Hepatic stellate cell (primary cell): ENCODE results near the gene USP38.
"Not testable (repeated sequence)": the region's sequence is repeated elsewhere in the genome, so short reads cannot be mapped to it uniquely, and the experiment has no call there.

Experiments used
- DNase-seq: peaks from one replicate; pipeline ENCODE4 v3.0.0; 2011; ENCODE audit warnings: low spot score

USP38 gene

DNA sequence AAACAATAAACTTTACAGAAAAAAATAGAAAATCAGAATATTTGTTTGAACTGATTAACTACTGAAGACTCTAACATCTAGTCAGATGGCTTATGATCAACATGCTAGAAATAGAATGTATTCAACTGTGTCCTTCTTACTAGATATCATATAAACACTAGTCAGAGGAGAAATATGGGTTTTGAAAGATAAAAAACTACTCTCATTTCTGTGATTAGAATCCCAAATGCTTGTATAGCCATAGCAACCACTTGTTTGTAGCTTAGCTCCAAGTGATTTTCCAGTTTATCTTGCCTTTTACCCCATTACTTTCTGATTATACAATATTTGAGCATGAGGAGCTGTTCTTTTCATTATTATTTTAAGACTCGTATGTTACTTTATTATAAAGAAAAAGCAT, 31.2 kb downstream of the USP38 start:
- no peak for DNase-seq

DNA sequence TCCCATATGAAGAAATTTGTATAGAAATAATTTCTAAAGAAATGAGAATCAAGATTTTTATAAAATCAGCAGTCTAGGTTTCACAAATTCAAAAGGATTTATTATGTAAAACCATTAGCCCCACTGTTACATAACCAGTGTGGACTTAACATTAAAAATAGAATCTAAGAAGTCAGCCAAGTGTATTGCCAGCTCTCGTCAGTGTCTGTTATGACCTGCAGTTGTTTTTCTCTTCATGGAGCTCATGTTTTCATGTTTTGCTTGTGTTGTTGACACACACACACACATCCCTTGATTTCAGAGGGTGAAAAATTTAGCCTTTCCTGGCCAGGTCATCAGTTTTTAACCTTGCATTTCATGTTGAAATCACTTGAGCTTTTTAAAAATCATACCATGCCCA, 39.5 kb downstream of the USP38 start:
- DNase-seq, result no peak

DNA sequence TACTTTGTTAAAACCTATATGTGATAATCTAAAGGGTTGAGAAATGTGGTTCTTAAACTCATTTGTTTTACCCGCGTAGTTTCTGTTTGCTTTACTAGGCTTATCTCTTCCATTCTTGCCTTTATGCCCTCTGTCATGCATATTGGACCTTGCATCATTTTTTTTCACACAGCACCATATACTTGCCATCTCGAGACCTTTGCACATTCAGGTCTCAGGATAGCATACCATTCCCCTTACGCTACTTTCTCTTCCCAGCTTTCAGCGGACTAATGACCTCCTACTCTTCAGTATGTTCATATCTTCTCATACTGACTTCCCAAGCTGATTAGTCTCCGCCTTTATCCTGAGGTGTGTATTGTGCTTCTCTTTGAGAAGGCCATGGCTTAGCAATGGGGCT, 40.5 kb downstream of the USP38 start:
- no peak for DNase-seq

DNA sequence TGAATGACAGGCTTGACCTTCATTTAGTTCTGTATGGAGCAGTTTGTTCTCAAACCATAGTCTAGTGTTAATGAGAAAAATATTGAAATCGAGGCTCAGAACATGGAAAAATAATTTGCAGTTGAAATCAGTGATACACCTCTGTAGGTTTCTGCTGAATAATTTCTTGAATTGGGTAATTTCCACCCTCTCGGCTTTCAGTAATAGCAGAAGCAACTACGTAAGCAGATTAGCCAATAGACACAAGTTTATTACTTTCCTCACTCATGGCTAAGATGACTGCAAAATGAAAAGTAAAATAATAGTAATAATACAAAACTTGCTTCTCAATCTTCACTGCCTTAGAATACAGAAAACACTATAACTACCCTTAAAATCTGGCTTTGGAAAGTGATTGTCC, 46.0 kb downstream of the USP38 start:
- no peak for DNase-seq

DNA sequence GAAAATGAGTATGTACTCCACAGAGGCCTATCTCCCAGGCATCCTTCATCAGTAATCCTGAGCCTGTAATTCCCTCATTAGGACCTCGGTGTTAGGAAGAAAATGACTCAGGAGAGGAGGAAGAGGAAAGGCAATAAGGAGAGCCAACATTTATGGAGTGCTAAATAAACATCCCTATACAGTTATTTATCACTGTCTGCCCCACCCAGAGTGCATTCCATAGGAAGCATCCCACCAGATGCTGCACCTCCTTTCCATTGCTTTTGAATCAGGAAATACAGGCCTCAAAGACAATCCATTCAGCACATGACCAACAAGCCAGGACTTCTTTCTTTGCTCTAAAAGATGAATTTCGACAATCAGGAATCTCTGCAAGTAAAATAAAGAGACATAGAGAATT, 47.6 kb downstream of the USP38 start:
- DNase-seq, result no peak

DNA sequence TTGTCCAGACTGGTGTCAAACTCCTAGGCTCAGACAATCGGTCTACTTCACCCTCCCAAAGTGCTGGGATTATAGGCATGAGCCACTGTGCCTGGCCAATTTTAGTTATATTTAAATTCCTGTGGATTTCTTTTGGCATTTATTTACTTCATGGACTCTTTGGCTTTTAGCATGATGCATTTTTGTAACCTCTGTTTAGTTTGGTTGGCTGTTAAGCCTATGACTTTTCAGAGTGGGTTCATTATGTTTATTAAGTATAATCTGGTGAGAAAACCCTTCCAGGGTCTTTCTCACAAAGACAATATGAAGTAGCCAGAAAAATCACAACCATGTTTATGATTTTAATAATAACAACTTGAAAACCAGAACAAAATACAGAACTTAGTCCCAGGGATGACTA, 49.4 kb downstream of the USP38 start:
- no peak for DNase-seq

DNA sequence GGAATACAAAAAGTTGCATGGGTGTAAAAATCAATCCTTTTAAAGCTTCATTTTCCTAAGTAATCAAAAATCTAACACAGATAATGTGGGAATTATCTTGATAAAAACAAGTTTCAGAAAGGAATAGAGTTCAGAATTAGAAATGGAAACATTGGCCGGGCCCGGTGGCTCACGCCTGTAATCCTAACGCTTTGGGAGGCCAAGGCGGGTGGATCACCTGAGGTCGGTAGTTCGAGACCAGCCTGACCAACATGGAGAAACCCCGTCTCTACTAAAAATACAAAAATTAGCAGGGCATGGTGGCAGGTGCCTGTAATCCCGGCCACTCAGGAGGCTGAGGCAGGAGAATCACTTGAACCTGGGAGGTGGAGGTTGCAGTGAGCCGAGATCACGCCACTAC, 52.5 kb downstream of the USP38 start:
- not testable (repeated sequence) for DNase-seq

DNA sequence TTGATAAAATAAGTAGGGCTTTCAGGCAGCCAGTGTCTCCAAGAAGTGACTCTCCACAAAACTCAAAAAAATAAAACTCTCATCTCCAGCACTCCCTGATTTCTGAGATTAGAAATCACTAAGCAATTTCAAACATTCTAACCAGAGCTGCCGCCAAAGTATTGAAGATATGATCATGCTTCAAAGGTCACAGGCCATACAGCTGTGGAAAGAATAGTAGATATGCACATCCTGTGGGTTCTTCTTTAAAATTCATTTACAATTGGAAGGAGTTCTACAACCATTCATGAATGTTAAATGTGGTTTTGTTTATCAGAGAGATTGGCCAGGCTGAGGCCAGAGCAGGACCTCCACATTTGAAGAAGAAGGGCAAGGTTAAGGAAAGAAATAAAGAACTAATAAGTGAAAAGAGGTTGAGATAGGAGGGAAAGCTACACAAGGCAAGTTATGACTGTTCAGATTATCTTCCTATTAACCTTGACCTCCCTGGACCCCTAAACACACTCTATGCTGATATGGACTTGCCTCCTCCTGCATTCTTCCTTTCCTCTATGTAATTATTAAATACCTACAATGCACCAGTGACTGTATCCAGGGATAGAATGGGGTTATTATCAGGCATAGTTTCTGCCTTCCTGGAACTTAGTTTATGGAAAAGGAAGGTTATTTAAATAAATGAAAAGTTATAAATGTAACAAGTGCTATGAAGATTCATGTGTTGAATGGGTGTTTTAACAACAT, 56.4 kb downstream of the USP38 start:
- no peak for DNase-seq

DNA sequence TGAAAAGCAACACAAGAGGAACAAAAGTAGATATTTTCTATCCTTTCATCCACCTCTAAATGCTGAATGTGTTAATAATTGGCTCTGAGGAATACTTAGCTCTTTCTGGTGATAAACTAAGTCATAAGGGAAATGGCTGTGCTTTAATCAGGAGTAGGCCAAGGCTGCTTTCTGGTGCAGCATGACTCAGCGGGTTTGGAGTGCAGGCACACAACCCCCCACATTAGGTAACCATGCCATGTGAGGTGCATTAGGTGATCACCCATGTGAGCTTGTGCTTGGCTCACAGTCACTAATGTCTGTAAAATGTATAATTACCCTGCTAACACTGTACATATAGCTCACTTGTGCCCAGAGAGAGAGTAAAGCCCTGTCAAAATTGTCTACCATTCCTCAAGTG, 57.2 kb downstream of the USP38 start:
- no peak for DNase-seq

DNA sequence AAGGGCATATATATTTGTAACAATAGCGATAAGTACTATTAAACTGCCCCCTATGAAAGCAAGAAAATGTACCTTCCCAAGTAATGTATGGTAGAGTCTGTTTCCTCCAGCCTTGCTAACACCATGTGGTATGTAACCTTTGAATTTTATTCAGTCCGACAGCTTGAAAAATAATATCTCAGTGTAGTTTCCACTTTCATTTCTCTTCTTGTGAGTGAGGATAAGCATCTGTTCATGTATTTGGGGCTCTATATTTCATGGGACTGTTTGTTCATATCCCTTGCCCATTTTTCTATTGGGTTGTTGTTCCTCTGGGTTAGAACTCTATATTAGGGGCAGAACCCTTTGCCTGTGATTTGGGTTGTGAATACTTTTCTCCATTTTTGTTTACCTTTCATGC, 58.3 kb downstream of the USP38 start:
- DNase-seq, result no peak

DNA sequence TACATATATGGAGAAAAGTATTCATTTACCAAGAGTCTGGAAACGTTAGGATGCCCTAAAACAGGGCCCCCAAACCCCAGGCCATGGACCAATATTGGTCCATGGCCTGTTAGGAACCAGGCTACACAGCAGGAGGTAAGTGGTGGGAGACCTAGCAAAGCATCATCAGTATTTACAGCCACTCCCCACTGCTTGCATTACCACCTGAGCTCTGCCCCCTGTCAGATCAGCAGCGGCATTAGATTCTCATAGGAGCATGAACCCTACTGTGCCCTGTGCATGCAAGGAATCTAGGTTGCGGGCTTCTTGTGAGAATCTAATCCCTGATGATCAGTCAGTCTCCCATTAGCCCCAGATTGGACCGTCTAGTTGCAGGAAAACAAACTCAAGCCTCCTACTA, 62.3 kb downstream of the USP38 start:
- DNase-seq, result no peak

DNA sequence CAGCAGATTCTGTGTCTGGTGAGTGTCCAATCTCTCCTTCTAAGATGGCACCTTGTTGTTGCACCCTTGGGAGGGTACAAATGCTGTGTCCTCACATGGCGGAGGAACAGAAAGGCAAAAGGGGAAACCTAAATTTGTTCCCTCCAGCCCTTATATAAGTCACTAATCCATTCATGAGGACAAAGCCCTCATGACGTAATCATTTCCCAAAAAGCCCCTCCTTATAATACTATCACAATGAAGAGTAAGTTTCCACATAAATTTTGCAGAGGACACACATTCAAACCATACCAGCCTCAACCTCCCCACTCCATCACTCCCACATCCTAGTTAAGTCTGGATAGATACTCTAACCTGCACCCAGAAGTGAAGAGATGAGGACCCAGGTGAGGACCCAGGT, 63.1 kb downstream of the USP38 start:
- DNase-seq, result no peak

DNA sequence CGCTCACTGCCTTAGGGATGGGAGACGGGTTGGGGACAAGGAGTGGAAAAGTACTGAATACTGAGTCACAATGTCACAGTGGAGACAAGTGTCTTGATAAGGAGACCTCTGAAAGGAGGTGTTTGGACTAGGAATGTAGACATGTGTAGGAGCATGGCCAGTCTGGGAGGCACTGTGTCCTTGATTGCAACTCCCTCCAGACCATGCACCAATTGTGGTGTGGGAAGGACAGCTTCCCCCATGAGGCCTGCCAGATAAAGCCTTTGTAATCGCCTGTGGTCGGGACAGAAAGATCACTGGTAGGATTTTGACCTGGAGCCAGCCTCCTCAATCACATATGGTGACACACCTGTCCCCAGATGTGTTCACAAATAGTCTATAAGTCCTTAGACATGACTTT, 64.1 kb downstream of the USP38 start:
- DNase-seq, result no peak

DNA sequence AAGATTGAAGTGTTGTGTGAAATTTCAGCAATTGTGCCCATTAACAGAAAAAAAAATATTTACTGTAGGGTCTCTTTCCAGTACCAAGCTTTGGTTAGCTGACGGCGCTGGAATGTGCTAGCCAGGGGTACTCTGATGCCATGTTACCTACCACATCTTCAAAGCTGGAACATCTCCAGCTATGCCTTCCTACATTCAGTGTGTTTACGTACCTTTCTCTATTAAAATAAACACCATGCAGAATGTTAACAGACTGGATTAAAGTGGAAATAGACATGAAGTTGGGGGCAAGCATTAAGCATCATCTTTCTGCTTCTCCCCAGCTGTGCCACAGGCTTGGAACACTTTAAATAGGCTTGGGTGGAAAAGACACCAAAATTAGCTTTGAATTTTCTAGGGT, 65.9 kb downstream of the USP38 start:
- DNase-seq, result no peak

DNA sequence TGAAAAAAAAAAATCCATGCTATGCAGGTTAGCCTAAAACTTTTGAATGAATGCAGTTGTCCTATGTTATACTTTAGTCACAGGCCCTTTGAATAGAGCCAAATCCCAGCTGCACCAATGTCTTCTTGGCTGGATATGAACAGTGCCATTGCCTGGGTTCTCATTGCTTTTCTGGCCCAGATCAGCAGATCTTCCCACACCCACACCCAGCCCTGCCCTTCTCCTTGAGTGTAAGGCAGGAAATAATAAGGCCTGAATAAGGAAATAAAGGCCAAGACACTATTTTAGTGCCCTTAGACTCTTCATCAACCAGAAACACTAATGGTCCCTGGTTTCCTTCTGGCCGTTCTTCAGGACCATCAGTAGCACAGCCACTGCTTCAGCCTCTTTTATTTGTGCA, 66.6 kb downstream of the USP38 start:
- DNase-seq, result no peak

DNA sequence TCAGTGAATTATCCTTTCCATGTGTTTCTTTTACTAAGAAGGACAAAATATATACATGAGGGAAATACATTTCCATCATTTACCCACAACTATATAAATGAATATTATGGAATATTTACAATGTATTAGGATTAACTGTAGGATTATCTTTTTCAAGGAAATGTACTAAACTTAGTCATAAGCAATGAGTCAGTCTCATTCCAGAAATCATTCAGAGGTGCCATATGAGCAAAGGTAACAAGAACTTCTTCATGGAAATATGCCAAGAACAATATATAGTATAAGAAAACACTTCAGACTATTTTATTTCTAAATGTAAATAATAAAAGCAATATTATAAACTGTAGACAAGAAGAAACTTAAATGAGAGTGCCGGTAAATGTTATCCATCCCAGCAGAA, 67.1 kb downstream of the USP38 start:
- no peak for DNase-seq

DNA sequence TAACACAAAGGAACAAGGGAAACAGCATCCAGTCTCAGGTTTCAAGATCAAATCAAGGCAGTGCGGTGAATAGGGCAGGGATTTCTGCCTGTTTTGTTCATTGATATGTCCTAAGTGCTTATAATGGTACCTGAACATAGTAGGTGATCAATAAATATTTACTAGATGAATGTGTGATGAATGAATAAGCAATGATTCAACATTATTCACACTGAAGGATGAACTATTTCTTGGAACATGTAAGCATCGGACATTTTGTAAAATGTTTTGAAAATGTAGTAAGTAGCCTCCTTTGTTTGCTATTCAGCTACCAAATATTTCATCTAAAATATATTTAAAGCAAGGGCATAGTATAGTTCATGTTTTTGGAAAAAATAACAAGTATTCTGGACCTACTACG, 67.8 kb downstream of the USP38 start:
- DNase-seq, result no peak

DNA sequence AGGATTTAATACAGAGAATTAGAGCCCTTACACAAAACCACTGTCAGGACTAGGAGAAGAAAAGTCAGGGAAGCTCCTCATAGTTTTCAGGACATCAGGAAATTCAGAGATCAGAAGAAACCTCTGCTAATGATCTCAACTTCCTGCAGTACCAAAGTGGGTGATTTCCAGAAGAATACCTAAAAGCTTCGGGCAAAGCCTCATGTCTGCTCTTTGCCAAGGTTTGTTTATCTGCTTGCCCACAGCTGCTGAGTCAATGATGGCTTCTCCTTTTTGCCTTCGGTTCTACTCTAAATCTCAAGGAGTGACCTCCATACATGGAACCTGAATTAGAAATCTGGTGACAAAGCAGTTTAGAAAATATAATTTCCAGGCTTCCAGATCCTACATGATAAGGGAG, 68.4 kb downstream of the USP38 start:
- DNase-seq, result no peak

DNA sequence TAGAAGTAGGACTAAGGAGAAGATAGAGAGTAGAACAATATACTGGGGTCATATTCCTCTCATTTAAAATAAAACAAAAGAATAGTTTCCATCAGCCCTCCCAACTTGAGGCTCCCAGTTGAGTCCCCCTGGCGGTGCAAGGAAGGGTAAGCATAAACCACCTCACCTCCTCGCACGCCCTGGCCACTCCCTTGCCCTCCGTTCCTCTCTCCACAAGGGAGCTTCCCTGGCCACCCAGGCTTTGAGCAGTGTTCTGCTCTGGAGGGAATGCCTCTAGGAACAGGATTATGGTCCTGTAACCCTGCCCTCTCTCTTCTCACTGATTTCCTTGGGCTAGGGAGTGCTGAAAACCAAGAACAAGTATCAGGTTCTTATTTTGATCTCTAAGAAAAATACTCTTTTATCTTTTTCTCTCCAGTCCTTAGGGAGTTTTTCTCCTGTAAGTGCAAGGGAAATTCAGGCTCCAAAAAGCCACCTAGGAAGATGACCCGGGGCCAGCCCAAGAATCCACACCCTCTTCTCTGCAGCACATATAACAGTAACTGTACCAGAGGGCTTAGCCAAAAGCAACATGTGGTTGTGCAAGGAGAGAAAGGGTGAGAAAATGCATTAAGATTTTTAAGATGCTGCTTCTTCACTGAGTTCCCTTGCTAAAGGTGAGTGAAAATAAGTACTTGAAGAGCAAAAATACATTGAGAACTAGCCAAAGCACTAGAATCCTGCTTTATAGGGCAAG, 69.9 kb downstream of the USP38 start:
- DNase-seq, result no peak

DNA sequence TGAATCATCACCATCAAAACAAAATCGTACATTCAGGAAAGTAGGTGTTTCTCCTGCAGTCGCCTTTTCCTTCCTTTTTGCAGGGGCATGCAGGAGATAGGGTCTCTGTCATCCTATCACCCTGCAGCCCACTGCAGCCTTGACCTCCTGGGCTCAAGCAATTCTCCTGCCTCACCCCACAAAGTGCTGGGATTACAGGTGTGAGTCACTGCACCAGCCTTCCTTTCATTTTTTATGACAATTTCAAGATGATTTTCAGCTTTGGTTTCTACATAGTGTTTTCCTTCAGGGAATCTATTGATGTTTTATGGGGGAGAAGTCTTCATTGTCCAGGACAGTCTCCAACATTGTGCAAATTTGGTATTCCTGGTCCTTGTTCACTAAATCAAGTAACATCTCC, 71.7 kb downstream of the USP38 start:
- no peak for DNase-seq

DNA sequence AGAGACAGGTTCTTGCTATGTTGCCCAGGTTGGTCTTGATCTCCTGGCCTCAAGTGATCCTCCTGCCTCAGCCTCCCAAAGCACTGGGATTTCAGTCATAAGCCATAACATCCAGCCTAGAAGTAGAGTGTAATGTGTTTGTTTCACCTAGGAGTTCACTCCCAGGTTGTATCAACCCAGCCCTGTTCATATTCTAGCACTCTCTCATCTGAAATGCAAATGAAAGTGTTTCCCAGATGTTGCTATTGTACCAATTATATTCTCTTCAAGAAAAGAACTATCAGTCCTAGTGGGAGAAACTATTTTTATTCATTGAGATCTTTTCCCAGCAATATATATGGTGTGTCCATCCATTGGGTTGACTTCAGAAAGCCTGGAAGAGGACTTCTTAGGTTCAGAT, 72.6 kb downstream of the USP38 start:
- no peak for DNase-seq

DNA sequence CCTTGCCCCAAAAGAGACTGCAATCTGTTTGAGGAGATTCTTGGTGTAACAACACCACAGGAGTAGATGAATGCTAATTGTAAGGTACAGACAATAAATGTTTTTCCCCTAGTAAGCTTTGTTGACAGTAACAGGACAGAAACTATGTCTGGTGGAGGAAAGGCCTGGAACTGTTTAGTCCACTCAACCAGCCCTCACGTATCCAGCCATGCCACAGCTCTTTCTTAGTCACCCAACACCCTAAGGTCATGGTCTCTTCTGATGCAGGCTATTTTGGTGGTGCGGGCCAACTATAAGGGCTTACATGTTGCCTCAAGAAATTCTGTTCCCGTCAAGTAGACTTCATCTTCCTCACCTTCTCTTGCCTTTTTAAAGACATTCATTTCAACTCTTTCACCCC, 76.0 kb downstream of the USP38 start:
- DNase-seq, result no peak

DNA sequence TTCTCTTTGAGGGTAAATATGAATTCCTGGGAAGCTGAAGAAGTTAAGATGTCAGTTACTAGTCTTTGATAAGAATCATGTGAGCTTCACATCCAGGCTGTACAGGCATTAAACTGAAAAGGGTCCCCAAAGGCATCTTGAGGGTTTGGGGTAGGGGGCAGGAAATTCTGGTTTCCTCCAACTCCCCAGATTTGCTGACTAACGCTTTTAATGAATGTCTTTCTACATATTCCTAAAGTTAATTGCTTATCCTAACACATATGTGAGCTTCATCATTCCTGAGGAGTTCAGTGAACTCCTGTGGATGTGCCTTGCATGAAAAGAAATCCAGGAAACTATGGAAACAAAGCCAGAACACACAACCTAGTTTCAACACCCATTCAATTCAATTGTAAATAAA, 78.1 kb downstream of the USP38 start:
- DNase-seq, result no peak

DNA sequence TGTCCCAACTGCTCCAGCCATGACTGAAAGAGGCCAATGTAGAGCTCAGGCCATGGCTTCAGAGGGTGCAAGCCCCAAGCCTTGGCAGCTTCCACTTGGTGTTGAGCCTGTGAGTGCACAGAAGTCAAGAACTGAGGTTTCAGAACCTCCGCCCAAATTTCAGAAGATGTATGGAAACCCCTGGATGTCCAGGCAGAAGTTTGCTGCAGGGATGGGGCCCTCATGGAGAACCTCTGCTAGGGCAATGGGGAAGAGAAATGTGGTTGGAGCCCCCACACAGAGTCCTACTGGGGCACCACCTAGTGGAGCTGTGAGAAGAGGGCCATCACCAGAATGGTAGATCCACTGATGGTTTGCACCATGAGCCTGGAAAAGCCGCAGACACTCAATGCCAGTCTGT, 83.0 kb downstream of the USP38 start:
- not testable (repeated sequence) for DNase-seq
